GM21447 (cell line): ENCODE measurements around the gene PPARGC1A.

ENCODE experiments used
- ATAC-seq: cut with Tn5 transposase; IDR thresholded peaks from one replicate; pipeline ENCODE4 v1.9.1; 2021; ENCODE audit not compliant: unreplicated experiment

Gene PPARGC1A

GRCh38 chr4:23774909-23775308, 114.9 kb downstream of the PPARGC1A start:
- ATAC-seq, result no peak

GRCh38 chr4:23773884-23774636, 115.8 kb downstream of the PPARGC1A start:
- ATAC-seq, result no peak

DNA sequence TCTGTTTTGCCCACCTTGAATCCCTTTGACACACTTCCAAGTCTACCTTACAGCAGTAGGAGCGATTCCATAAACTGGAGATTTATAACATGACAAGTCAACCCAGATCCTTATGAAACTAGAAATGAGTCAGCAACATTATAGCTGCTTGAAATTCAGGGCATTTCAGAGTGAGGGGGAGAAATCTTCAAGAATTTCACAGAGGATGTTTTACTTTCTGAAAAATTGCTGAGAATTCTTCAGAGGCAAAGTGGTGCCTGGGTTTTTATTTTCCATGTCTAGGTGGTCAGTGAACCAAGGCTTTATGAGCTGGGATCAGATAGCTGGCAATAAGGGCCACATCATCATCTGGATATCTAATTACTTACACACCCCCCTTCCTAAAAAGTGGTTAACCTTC, 119.8 kb downstream of the PPARGC1A start:
- ATAC-seq, result no peak

GRCh38 chr4:23769406-23769805, 120.4 kb downstream of the PPARGC1A start:
- ATAC-seq, result no peak

DNA sequence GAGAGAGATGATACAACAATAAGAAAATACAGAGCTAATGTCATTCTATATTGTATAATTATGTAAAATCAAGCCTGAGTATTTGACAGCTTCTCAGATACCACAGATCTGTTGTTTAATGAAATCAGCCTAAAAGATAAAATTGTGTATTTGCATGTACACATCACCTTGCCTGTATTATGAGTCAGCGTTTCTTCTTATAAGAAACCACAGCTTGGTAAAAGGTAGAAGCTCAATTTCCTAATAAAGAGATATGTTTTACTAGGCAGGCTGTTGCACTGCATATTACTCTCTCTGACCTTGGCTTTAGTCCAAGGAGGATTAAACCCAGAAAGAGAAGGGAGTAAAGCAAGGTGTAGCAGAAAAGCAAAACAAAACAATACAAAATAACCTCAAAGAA, 121.3 kb downstream of the PPARGC1A start:
- ATAC-seq, result no peak

DNA sequence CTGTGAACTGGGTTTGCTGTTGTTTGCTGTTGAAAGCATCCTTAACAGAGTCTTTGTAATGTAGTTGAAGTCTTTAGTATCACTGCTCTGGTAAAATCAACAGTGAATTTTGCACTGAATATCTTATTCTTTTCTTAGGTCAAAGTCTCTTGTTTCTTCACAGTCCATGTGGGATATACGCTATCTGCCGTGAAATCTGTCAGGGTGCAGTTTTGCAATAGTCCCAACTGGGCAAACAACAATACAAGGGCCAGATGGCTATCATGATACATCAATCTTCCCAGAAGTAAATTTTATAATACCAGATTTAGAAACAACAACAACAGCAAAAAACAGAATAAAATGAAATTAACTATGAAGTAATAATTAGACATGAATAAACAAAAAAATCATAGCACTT, 123.5 kb downstream of the PPARGC1A start:
- no peak for ATAC-seq

DNA sequence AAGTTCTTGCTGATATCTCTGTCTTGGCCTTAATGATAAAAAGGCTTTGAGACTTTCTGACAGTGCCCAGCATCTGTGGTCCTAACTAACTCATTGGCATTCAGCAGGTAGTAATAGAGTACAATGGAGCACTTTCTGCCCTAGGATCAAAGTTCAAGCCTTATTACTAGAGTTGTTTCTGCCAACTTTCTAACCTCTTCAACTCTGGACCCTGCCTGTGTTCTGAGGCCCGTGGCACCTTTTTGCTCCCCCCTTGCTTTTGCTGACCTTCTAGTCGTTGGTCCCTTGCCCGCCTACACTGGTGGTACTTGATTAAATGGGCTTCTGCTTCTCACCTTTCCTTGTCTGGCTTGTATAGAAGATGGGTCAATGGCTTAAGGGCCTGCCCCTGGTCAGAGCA, 126.3 kb downstream of the PPARGC1A start:
- ATAC-seq, result no peak

- no peak for ATAC-seq
These were observed 127.3 kb downstream of the PPARGC1A start for GRCh38 chr4:23762551-23762950.

GRCh38 chr4:23759066-23759465, 130.8 kb downstream of the PPARGC1A start:
- no peak for ATAC-seq

DNA sequence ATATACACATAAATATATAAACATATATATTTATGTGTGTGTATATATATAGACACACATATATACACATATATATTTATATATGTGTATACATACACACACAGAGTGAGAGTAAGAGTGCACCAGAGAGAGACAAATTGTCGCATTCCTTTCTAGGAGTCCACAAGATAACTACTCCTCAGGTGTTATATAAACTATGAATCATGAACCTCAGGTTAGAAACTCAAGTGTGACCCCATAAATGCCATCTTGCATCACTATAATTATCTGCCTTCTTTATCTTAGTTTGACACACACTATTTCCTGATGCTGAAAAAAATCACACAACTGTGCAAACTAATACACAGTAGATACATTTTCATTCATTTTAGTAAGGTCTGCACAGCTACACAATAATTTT, 135.2 kb downstream of the PPARGC1A start:
- ATAC-seq, result no peak

- ATAC-seq, result no peak
These were observed 139.7 kb downstream of the PPARGC1A start for GRCh38 chr4:23750125-23750524.

DNA sequence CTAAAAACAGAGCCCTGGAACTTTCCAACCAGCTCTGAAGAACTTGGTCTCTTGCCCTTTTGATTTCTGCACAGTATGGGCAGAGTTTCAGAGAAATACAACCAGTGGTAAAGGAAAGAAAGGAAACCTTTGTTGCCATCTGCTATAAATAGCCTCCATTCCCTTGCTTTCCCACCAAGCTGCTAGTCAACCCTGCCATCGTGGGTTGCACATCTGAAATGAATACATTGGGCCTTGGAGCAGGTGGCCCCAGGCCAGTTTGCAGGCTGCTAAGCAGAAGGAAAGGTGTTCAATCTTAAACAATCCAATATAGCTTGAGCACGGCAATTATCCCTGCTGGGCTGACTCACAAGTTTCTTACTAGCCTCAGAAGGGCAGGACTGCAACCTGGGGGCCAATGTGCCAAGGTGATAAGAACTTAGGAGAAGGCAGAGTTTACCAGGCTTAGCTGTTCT, 142.5 kb downstream of the PPARGC1A start:
- ATAC-seq, result no peak

GRCh38 chr4:23746672-23747071, 143.2 kb downstream of the PPARGC1A start:
- ATAC-seq, result no peak

DNA sequence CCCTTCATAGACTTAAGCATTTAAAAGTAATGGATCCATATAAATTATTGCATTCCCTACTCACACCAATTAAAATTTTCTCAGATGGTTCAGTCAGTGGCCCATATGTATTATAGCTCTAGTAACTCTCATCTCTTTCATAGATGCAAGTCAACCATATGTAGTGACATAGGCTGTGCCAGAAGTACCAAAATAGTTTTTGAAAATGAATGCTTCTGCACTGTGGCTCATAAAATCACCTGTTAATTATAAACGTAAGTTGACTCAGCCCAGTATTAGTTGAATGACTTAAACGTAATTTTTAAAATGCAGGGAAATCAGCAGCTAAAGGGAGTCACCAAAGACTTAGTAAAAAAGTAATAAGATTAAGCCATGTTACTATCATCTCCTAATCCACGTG, 143.8 kb downstream of the PPARGC1A start:
- ATAC-seq, result no peak

GRCh38 chr4:23745377-23745776, 144.5 kb downstream of the PPARGC1A start:
- no peak for ATAC-seq
